GM18868 (cell line): ENCODE measurements around the gene RNF25.
"Not testable (repeated sequence)": the region's sequence is repeated elsewhere in the genome, so short reads cannot be mapped to it uniquely, and the experiment has no call there.

ENCODE experiments used
- ATAC-seq: cut with Tn5 transposase; IDR thresholded peaks from one replicate; pipeline ENCODE4 v1.9.1; 2021; ENCODE audit warnings: mild to moderate bottlenecking, moderate library complexity; ENCODE audit not compliant: unreplicated experiment

RNF25 gene

GRCh38 chr2:218671654-218672566 lies at the start of gene RNF25, which contains the start of gene STK36:
Gene RNF25 (minus strand): TSS chr2:218672002. CDS start chr2:218671970, 32 bp downstream.
Gene STK36 (plus strand): TSS chr2:218672086. CDS start chr2:218672830, 744 bp downstream.
- peak; percentile 99 for ATAC-seq

- ATAC-seq = no peak
Measured at GRCh38 chr2:218721488-218721887, 49.7 kb upstream of the RNF25 start.

GRCh38 chr2:218720048-218721041 lies 48.5 kb upstream of the RNF25 start:
- ATAC-seq = no peak

GRCh38 chr2:218719457-218719856 lies 47.7 kb upstream of the RNF25 start:
- ATAC-seq = no peak

GRCh38 chr2:218718058-218718457 lies 46.3 kb upstream of the RNF25 start:
- ATAC-seq = no peak

GRCh38 chr2:218717262-218717661 lies 45.5 kb upstream of the RNF25 start:
- no peak for ATAC-seq

- no peak for ATAC-seq
Measured at GRCh38 chr2:218716070-218716469, 44.3 kb upstream of the RNF25 start.

- no peak for ATAC-seq
Measured at GRCh38 chr2:218713922-218714321, 42.1 kb upstream of the RNF25 start.

- ATAC-seq = no peak
Measured at GRCh38 chr2:218711550-218711929, 39.7 kb upstream of the RNF25 start.

- ATAC-seq = peak; percentile 94
Measured at GRCh38 chr2:218710687-218711549, 39.1 kb upstream of the RNF25 start, which contains the start of gene TTLL4. Gene TTLL4 (plus strand): TSS chr2:218710835. CDS start chr2:218737677, 26,842 bp downstream.

GRCh38 chr2:218710334-218710686 lies 38.5 kb upstream of the RNF25 start:
- no peak for ATAC-seq

- no peak for ATAC-seq
Measured at GRCh38 chr2:218709908-218710307, 38.1 kb upstream of the RNF25 start.

GRCh38 chr2:218708086-218708485 lies 36.3 kb upstream of the RNF25 start:
- ATAC-seq = no peak

- no peak for ATAC-seq
Measured at GRCh38 chr2:218703341-218703740, 31.5 kb upstream of the RNF25 start.

GRCh38 chr2:218701806-218702205 lies 30.0 kb upstream of the RNF25 start:
- no peak for ATAC-seq

- no peak for ATAC-seq
Measured at GRCh38 chr2:218698885-218699284, 27.1 kb upstream of the RNF25 start.

- no peak for ATAC-seq
Measured at GRCh38 chr2:218694405-218695145, 22.8 kb upstream of the RNF25 start.

GRCh38 chr2:218691234-218691633 lies 19.4 kb upstream of the RNF25 start:
- no peak for ATAC-seq

GRCh38 chr2:218687400-218688060 lies 15.7 kb upstream of the RNF25 start:
- not testable (repeated sequence) for ATAC-seq
